KOPT-K1 (cell line): ENCODE data around the gene AMPD3.

Source experiments
- H3K27ac ChIP-seq: fragments of 200-600 bp; sonication (generic); 2 replicates; pipeline ENCODE4 v1.5.1; 2016; ENCODE audit warnings: antibody characterized with exemption, mild to moderate bottlenecking, low read depth, low read length; ENCODE audit not compliant: poor library complexity, severe bottlenecking
- H3K36me3 ChIP-seq: fragments of 200-600 bp; sonication (generic); 2 replicates; pipeline ENCODE4 v1.5.1; 2017; ENCODE audit warnings: antibody characterized with exemption, mild to moderate bottlenecking, low read length, moderate library complexity; ENCODE audit not compliant: insufficient read depth
- H3K9me3 ChIP-seq: fragments of 200-600 bp; sonication (generic); 2 replicates; pipeline ENCODE4 v1.5.1; 2017; ENCODE audit warnings: antibody characterized with exemption, low read length, mild to moderate bottlenecking; ENCODE audit not compliant: insufficient read depth, poor library complexity, severe bottlenecking

AMPD3 gene

DNA sequence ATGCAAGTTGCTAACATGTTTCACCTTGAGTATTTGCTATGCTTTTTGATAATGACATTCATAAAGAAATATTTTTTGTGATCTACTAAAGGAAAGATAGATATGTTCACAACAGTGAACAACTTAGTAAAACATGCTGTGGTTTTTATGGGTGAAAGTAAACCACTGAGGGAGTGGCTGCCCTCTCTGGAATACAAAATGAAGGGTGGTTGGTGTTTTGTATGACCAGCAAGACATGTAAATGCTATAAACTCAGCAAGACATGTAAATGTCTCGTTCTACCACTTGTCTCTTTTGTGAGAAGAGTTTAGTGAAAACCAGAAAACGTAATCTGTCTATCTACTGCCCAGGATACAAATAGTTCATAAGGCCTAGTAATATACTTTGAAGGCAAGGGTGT is 7.6 kb upstream of the AMPD3 start:
- Histone ChIP-seq H3K36me3 (no peaks in the 10 kb centered on the region), H3K27ac (no peak overlapping the region), H3K9me3 (no peaks in the 10 kb centered on the region)

DNA sequence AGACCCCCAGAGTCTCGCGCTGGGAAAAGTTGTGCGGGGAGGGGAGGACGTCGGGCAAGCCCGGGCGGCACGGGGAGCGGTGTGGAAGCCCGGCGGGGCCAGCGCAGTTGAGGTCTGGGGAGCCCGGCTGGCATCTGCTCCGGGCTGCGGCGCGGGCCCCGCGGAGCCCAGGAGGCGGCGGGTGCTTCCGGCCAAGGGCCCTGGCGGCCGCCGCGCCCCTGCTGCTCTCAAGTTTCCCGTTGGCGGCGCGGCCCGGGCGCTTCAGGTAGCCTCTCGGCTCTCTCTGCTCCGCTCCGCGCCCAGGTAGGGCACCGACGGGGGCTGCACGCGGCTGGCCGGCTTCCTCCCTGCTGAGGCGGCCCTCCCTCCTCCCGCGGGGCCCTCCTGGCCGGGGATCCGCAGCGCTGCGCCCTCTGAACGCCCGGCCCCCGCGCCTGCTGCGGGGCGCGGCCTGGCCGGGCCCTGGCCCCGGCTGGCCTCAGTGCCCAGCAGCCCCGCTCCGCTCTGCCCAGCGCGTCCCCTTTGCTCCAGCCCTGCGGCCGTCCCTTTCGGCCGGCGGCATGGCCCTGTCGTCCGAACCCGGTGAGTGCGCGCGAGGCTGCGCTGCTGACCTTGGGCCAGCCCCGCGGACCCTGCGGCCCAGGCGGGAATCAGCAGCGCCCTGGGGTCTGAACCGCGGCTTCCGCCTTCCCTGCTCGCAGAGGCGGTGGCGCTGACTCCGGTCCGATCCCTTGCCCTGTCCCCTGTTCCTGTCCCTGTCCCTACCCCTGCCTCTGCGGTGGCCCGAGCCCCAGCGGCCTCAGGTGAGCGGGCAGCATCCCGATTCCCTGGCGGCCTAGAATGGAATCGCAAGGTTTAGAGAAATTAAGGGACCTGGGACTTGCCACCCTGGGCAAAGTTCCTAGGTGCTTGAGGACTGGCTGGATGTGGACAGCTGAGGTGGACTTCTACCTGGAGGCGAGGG is 4.3 kb upstream of the AMPD3 start:
- Histone ChIP-seq H3K9me3 (no peaks in the 10 kb centered on the region), H3K27ac (no peak overlapping the region), H3K36me3 (no peaks in the 10 kb centered on the region)

DNA sequence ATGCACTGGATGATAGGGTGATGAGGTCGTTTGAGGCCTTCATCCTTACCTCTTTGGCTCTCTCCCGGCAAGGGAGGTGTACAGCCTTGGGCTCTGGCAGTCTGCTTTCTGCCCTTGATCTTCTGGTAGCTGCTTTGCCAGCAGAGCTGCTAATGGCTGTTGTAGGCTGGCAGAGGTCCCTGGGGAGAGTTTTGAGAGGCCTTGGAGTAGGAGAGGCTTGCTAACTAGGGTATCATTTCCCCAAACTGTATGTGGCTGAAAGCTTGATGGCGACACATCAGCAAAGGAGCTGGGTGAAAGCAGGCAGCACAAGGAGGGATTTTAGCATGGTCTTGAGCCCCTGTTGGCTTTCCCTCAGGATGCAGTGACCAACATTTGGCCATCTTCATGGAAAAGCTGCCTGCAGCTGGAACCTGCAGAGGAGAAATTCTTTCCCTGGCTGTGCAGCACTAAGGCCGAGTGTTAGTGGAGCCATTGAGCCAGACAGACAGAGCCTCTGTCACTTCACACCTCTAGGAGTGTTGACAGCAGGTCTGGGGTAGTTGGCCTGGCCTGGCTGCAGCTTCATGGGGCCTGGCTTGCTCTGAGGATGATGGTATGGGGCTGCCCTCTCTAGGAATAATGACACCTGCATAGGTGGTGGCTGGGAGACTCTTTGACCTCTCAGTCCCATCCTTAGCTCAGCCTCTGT is 3.5 kb upstream of the AMPD3 start:
- Histone ChIP-seq H3K27ac (no peak overlapping the region), H3K9me3 (no peaks in the 10 kb centered on the region), H3K36me3 (no peaks in the 10 kb centered on the region)

DNA sequence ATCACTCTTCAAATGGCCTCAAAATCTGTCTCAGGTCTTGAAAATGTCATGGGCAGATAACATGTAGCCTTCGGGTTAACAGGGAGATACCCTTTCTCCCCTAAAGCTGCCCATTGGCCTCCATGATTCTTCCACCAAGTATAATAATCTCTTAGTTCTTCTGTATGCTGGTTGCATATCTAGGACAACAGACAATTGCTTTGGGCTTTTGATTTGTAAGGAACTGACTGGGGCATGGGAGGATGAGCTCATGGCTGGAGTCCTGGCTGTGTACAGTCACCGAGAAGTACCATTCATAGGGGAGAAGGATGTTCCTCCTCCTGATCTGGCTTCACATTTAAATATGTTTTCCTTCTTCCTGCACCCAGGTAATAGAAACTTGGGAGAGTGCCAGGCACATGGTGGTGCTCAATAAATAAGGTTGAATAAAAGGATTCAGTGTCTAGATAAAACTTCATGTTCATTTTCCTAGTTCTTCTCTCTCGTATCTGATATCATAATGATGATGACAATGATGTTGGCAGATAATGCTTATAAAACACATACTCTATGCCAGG is 2.8 kb upstream of the AMPD3 start:
- H3K9me3 ChIP-seq, result no peaks in the 10 kb centered on the region
- no peak overlapping the region for H3K27ac ChIP-seq
- no peaks in the 10 kb centered on the region for H3K36me3 ChIP-seq

DNA sequence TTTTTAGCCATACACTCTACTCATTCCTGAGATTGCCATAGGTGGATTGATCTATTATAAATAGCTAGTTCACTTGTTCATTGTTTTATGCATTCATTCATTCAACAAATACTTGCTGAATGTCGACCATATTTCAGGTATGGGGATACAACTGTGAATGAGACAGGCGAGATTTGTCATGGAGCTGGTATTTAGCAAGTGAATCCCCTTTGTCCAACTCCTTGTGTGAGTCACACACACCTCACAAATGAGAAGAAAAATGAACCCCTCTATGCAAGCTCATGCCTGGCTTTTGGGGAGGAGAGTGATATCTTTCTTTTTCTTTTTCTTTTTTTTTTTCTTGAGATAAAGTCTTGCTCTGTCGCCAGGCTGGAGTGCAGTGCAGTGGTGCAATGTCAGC is 1.8 kb upstream of the AMPD3 start:
- H3K9me3 ChIP-seq, result no peaks in the 10 kb centered on the region
- no peak overlapping the region for H3K27ac ChIP-seq
- no peaks in the 10 kb centered on the region for H3K36me3 ChIP-seq

DNA sequence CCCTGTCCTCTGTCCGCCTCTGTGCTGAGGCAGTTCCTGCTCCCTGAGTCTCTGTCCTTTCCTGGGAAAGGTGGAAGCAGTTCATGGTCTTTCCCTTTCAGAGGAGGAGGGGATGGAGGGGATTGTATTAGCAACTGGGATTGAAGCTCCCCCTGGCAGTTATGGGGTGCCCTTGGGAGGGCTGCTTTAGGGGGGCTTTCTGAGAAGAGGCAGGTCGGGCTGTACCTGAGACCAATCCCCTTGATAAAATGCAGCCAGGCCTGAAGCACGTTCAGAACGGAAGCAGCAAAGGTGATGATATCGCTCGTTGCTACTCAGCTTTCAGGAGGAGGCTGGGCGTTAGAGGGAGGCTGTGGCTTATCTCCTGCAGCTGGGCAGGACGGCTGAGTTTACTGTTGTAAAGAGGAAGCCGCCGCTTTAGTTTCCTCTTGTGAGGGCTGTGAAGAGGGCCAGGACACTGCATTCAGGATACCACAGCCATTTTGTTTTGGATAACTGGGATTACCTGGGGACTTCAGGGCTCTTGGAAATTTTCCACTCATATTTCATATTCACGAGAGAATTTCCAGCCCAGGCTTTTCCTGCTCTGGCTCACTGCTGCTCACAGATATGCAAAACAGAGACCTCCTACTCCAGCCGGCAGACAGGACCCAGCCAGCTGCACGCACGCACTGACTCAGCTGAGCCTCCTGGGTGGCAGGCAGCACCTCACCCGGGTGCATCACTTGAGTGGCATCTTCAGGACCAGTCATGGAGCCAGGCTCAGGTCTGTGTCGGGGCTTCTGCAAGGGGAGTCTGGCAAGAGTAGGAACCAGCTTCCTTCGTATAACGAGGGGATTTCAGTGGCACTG is 798 bp downstream of the AMPD3 start:
- no peaks in the 10 kb centered on the region for H3K9me3 ChIP-seq
- no peaks in the 10 kb centered on the region for H3K36me3 ChIP-seq
- H3K27ac ChIP-seq, result peak overlapping the region; percentile 92

DNA sequence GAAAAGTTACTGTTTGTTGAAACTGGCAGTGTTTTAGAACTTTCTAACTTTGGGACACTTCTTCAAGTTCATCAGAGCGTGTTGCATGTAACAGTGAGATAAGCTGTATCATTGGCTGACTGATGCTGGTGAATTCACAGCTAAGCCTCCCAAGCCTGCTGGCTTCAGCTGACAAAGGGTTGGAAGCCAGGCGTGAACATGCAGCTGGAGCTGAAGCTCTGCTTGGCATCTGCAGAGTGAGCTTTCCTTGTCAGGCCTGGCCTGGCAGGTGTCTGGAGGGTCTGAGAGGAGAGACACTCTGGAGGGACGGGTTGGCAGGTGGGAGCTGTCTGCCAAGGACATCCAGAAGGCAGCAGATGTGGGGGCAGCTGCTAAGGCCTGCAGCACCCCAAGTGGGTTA is 1.5 kb downstream of the AMPD3 start:
- peaks cover 5% of the 10 kb centered on the region for H3K36me3 ChIP-seq
- no peaks in the 10 kb centered on the region for H3K9me3 ChIP-seq
- H3K27ac ChIP-seq, result peak overlapping the region; percentile 92

DNA sequence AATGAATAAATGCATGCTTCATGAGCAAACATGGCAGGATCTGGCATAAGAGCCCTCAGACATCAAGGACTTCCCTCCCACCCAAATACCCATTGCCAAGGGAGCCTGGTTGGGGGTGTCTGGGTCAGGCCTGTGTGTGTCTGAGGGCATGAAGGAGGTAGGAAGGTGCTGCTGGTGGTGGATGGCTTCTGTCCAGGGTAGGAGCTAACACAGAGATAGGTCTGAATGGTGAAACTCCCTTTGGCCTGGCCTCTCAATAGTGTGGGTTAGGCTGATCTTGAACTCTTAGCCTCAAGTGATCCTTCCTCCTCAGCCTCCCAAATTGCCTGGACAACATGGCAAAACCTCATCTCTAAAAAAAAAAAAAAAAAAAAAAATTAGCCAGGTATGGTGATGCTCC is 2.8 kb downstream of the AMPD3 start:
- H3K36me3 ChIP-seq, result peaks cover 19% of the 10 kb centered on the region
- H3K27ac ChIP-seq, result peak overlapping the region; percentile 92
- H3K9me3 ChIP-seq, result no peaks in the 10 kb centered on the region

DNA sequence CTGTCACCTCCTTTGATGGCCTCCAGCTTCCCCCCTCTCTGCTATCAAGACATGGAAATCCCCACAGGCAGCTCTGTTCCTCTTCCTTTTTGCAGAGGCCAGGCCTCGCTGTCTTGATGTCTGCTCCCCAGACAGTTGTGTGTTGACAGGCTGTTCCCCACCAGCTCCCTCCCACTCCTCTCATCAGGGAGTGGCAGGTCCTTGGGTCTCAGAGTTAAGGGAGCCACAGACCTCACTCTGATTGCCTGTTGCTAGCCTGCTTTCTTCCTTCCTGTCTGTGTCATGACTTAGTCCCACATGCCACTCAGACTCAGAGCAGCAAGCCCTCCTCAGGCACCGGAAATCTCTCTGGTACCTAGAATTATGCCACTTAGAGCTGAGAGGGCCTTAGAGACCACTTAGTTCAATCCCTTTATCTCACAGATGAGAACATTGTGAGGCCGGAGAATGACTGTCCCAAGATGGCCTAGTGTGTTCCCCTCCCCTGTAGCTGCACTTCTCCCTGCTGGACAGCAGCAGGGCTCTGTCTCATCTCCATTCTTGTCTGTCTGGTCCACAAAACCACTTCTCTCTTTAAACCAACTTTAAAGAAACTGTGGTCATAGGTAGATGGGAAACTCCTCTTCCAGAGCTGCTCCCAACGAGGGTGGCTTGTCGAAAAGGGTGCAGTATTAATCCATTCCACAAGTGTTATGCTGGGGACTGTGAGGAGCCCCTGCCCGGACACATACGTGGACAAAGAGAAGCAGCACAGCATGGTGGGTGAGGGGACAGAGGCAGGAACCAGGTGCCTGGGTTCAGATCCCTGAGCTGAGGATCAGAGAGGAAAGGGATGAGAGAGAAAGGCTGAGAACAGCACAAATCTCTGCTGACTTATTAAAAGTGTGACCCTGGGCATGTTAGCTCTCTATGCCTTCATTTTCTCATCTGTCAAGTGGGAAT is 4.2 kb downstream of the AMPD3 start:
- peaks cover 33% of the 10 kb centered on the region for H3K36me3 ChIP-seq
- H3K27ac ChIP-seq, result peak overlapping the region; percentile 83
- H3K9me3 ChIP-seq, result no peaks in the 10 kb centered on the region

DNA sequence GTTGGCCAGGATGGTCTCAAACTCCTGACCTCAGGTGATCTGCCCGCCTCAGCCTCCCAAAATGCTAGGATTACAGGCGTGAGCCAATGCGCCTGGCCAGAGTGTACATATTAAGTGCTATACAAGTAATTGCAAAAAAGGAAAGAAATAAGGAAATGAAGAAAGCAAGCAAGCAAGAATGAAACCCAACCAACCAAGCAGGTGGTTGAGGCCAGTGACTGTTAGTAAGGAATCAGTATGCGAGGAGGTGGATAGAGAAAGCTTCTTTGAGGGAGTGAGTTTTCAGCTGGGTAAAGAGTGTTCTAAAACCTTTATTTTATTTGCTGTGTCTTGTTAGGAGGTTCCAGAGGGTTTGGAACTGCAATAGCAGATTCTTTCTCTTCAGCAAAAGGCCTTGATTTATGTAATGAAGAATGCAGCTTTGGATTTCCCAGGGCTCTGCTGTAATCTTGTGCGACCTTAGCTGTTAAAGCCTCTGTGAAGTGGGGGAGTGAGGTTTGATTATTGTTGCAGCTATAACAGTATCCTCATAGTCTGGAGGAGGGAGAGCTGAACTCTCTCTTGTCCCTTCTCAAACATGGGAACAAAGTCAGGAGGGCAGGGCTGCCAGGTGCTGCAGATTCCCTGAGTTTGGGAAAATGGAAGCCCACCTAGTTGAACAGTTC is 5.7 kb downstream of the AMPD3 start:
- peak overlapping the region; percentile 33 for H3K27ac ChIP-seq
- peaks cover 47% of the 10 kb centered on the region for H3K36me3 ChIP-seq

DNA sequence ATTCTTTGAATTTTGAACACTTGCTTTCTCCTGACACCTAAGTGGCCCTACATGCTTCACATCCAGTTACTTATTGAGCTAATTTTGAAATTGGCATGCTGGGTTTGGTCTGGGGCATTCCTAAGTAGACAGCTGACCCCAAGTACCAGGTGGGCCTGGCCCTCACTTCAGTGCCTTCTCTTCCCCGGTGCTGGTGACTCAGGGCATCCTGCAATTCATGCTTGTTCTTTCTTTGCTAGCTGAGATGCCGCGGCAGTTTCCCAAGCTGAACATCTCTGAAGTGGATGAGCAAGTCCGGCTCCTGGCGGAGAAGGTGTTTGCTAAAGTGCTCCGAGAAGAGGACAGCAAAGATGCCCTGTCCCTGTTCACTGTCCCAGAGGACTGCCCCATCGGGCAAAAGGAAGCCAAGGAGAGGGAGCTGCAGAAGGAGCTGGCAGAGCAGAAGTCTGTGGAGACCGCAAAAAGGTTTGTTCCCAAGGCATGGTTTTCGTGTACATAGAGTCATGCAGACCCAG is 6.3 kb downstream of the AMPD3 start:
- peaks cover 9% of the 10 kb centered on the region for H3K9me3 ChIP-seq
- peaks cover 53% of the 10 kb centered on the region for H3K36me3 ChIP-seq
- peak overlapping the region; percentile 33 for H3K27ac ChIP-seq

More for the DNA sequence above, 5.7 kb downstream of the AMPD3 start:
- peaks cover 3% of the 10 kb centered on the region for H3K9me3 ChIP-seq

DNA sequence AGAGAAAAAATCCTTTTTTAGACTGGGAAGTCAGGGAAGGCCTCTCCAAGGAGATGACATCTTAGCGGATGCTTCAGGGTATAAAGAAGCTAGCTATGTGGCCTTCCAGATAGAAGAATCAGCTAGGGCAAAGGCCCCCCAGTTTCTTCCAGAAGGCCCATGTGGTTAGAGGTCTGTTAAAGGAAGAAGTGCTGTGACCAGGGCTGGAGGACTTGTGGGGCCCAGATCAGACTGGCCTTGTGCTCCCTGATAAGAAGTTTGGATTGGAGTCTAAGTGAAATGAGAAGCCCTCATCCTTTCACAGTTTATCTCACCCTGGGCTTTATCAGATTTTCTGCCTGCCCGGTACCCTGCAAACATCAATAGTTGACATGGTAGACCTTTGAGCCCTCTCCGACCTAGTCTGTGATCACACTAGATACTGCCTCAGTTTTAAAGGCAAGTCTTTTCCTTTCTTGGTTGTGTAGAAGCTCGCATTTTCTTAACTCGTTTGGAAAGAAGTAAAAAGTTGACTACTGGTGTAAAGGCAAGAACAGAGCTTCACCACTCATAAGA is 7.8 kb downstream of the AMPD3 start:
- Histone ChIP-seq H3K27ac (no peak overlapping the region), H3K36me3 (peaks cover 65% of the 10 kb centered on the region), H3K9me3 (peaks cover 22% of the 10 kb centered on the region)

DNA sequence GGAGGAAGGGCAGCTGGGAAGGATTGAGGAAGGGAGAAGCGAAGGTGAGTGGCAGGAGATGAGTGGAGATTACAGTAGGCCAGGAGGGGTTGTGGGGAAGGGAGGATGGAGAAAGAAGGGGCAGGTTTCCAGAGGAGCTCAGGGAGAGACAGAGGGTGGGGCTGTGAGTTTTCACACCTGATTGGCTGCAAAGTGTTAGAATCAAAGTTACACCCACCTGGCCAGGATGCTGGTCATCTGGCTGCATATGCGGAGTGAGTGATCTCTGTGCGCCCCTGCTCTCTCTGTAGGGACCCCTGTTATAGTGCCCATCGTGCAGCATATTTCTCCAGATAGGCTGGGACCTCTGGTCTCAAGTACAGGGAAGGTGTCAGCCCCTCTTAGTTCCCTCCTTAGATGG is 18.3 kb downstream of the AMPD3 start:
- H3K9me3 ChIP-seq, result peaks cover under 1% of the 10 kb centered on the region
- no peak overlapping the region for H3K27ac ChIP-seq
- H3K36me3 ChIP-seq, result peaks cover 50% of the 10 kb centered on the region
